Measurements from ENCODE around the gene NTN5.

Gene NTN5

GRCh38 chr19:48641850-48642249, 31.0 kb downstream of the NTN5 start:
- no peak for DNase-seq (ENCODE audit: low read depth)
- TF ChIP-seq CTCF (conservative IDR thresholded peaks at IDR 0.05; ENCODE audit: low read depth, low read length): no peak
- H3K4me3 ChIP-seq (ENCODE audit: low read length): no peak overlapping the region

- no peak for TF ChIP-seq CTCF (conservative IDR thresholded peaks at IDR 0.05; ENCODE audit: low read depth, low read length)
- no peak for DNase-seq (ENCODE audit: low read depth)
- no peak overlapping the region for H3K4me3 ChIP-seq (ENCODE audit: low read length)
Observed at GRCh38 chr19:48639483-48640375, 33.1 kb downstream of the NTN5 start.

GRCh38 chr19:48638831-48639381, 33.9 kb downstream of the NTN5 start:
- DNase-seq (ENCODE audit: low read depth): no peak
- no peak for TF ChIP-seq CTCF (conservative IDR thresholded peaks at IDR 0.05; ENCODE audit: low read depth, low read length)
- H3K4me3 ChIP-seq (ENCODE audit: low read length): no peak overlapping the region

- peak; percentile 92 for DNase-seq (ENCODE audit: low read depth)
- peak; percentile 26 for TF ChIP-seq CTCF (conservative IDR thresholded peaks at IDR 0.05; ENCODE audit: low read depth, low read length)
- peak overlapping the region; percentile 57 for H3K4me3 ChIP-seq (ENCODE audit: low read length)
Observed at GRCh38 chr19:48637948-48638830, 34.6 kb downstream of the NTN5 start.

- peak; percentile 99 for DNase-seq (ENCODE audit: low read depth)
- TF ChIP-seq CTCF (conservative IDR thresholded peaks at IDR 0.05; ENCODE audit: low read depth, low read length): no peak
- peak overlapping the region; percentile 83 for H3K4me3 ChIP-seq (ENCODE audit: low read length)
Observed at GRCh38 chr19:48637449-48637947, 35.3 kb downstream of the NTN5 start.

GRCh38 chr19:48636859-48637448, 35.9 kb downstream of the NTN5 start, which contains the start of gene DBP:
DBP (minus strand) TSS chr19:48637379; CDS start chr19:48636994, 385 bp downstream.
- no peak for DNase-seq (ENCODE audit: low read depth)
- peak within 1 kb of the TSS; percentile 83 for H3K4me3 ChIP-seq (ENCODE audit: low read length)
- TF ChIP-seq CTCF (conservative IDR thresholded peaks at IDR 0.05; ENCODE audit: low read depth, low read length): peak; percentile 31
